ENCODE results near the gene CFDP1. TPM values are rescaled to one million over a fixed set of nuclear protein-coding genes. Genes with fewer than 3 reads are reported as not detected.
"Not testable (repeated sequence)": the region's sequence is repeated elsewhere in the genome, so short reads cannot be mapped to it uniquely, and the experiment has no call there.

Gene CFDP1
- polyA plus RNA-seq, 12 donors, result 69.9 to 127 (median 91.3) TPM; not detected in 1

DNA sequence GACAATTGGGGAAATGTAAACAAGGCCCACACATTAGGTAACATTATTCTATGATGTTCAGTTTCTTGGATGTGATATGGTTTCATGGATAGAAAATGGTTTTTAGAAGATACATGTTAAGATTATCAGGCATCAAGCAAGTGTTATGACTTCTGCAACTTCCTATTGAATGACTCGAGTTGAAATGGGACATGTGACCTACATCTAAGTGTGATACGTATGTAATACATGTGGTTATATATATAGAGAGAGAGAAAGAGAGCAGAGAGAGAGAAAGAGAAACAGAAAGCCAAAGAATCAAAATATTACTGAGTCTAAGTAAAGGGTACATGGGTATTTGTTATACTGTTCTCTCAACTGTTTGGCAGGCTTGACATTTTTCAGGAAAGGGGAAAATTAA lies 29.5 kb upstream of the CFDP1 start:
- DNase-seq, result no peak

- DNase-seq, result no peak
Measured at GRCh38 chr16:75461575-75461974, 28.3 kb upstream of the CFDP1 start.

DNA sequence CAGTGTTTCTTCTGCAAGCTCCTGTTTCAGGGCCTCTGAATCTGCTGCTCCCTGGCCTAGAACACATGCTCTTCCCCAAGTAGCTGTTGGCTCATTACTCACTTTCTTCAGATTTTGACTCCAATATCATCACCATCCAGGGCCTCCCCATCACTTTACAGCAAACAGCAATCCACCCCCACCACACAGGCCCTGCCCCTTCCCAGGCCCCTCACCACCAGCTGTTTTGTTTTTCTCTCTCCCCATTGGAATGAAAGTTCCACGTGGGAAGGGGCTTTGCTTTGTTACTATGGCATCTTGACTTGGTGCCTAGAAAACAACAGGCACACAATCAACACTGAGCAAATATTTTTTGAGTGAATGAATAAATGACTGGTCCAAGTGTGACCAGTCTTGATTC lies 27.1 kb upstream of the CFDP1 start:
- peak; percentile 69 for DNase-seq

GRCh38 chr16:75459691-75460090 lies 26.4 kb upstream of the CFDP1 start:
- no peak for DNase-seq

DNA sequence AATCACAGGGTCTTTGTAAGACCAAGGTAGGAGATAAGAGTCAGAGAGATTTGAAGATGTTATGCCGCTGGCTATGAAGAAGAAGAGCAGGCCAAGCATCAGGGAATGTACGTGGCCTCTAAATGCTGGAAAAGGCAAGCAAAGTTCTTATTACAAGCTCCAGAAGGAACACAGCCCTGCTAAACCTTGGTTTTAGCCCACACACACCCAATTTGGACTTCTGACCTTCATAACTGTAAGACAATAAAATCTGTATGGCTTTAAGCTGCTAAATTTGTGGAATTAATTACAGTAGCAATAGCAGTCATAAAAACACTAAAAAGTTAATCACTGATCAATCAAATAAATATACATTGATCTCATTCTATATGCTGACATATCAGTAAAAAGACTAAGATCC lies 25.1 kb upstream of the CFDP1 start:
- DNase-seq, result no peak

DNA sequence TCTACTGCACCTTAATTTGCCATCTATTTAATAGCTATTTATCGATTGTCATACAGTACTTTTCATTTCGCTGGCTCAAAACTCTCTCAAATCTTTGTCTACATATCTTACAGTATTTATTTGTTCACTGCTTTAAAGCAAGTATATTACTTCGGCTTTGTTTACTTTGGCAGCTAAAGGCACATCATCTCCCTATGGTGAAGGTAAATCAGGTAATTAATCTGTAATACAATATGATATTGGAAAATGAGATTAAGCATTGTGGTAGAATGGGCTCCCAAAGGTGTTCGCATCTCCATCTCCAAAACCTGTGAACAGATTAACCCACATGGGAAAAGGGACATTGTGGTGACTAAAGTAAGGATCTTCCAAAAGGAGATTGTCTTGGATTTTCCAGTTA lies 24.7 kb upstream of the CFDP1 start:
- no peak for DNase-seq

GRCh38 chr16:75457485-75458021 lies 24.2 kb upstream of the CFDP1 start:
- no peak for DNase-seq

DNA sequence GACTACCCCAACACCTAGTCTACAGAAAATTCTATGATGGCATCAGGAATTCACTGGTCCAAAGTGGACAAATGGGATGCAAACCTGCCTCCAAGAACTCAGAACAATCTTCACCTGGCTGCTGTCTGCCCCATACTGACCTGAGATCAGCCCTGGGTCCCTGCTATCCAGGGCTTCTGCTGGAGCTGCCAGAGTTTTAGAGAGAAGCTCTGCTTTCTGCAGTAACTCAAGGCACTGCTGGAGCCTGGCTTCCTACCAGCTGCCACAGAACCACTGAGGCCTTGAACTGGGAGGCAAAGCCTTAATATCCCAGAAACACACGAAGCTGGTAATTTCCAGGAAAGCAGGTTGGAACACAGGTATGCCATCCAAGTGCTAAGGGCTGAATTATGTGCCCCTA lies 23.7 kb upstream of the CFDP1 start:
- no peak for DNase-seq

DNA sequence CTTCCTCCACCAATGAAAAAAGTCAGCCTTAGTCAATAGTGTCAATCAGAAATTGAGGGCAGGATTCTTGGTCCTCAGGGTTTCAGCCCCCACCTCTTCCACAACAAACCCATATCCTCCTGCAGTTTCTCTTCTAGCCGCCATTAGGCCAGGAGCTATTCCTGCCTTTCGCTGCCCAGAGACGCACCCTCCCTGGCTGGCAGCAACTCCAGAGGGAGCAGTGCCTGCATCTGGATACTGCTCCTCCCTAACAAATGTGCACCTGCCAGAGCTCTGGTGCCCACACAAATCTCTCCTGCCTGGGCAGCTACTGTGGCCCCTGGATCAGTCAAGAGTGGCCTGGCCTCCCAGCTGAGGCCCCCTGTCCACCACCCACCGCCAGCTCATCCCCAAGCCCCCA lies 23.2 kb upstream of the CFDP1 start:
- DNase-seq, result not testable (repeated sequence)

DNA sequence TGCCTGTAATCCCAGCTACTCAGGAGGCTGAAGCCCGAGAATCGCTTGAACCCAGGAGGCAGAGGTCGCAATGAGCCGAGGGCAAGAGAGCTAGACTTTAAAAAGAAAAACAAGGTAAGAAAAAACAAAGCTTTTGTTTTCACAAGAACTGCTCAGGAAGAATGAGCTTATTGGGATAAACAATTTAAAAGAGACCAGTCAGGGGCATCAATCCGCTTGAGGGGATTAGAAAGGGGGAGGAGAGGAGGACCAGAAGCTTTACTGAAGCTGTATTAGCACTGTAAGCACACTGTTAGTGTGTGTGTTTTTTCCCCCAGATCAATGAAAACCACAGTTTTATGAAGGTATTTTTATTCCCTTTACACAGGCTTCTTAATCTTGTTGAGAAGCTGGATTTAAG lies 22.4 kb upstream of the CFDP1 start:
- DNase-seq, result no peak

GRCh38 chr16:75452464-75453190 lies 19.3 kb upstream of the CFDP1 start:
- no peak for DNase-seq

GRCh38 chr16:75446416-75446815 lies 13.1 kb upstream of the CFDP1 start:
- DNase-seq, result no peak

DNA sequence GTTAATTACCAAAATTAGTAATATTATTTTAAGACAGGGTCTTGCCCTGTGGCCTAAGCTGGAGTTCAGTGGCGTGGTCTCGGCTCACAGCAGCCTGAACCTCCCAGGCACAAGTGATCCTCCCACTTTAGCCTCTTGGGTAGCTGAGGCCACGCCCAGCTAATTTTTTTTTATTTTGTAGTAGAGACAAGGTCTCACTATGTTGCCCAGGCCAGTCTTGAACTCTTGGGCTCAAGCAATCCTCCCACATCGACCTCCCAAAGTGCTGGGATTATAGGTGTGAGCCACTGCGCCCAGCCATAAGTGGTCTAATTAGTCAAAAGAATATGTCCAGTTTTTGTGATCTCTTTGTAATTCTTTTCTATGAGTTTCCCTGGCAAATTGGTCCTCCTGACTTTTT lies 12.0 kb upstream of the CFDP1 start:
- DNase-seq, result no peak

DNA sequence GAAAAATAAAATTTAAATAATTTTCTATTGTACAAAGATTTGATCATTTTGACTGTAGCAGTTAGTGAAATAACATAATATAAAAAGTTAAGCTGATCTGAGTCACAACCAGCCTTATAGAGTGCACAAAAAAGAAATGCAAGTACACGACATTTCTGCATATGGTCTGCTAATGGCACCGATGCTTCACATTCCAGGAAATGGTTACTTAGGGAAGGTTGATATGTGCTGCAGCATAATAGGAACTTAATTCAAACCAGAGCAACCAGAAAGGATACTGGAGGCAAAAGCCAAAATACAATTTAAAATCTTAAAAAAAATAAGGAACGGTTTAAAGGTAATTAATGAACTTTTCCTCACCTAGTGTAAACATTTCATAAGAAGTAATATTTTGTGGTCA lies 10.0 kb upstream of the CFDP1 start:
- no peak for DNase-seq

DNA sequence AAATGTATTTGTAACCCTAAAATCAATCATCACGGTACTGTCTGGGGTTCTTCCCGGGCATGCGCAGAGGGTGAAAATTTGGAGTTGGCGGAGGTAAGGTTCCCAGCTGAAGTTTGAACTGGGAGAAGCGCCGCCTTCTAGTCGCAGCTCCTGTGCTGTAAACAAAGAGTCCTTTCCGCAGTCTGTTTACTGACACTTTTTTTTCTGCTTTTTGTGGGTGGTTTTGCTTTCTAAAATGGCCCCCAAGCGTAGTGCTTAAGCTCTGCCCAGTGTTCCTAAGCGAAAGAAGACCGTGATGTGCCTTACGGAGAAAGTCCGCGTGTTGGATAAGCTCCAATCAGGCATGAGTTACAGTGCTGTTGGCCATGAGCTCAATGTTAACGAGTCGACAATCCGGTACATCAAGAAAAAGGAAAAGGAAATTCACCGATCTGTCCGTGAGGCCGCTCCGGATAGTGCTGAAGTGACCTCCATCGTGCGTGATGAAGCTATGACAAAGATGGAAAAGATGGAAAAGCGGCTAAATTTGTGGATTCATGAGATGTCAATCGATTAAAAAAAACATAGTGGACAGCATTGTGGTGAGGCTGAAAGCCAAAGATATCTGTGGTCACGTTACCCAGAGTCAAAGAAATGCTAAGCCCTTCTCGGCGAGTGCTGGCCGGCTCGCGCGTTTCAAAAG lies 570 bp upstream of the CFDP1 start:
- peak; percentile 89 for DNase-seq

DNA sequence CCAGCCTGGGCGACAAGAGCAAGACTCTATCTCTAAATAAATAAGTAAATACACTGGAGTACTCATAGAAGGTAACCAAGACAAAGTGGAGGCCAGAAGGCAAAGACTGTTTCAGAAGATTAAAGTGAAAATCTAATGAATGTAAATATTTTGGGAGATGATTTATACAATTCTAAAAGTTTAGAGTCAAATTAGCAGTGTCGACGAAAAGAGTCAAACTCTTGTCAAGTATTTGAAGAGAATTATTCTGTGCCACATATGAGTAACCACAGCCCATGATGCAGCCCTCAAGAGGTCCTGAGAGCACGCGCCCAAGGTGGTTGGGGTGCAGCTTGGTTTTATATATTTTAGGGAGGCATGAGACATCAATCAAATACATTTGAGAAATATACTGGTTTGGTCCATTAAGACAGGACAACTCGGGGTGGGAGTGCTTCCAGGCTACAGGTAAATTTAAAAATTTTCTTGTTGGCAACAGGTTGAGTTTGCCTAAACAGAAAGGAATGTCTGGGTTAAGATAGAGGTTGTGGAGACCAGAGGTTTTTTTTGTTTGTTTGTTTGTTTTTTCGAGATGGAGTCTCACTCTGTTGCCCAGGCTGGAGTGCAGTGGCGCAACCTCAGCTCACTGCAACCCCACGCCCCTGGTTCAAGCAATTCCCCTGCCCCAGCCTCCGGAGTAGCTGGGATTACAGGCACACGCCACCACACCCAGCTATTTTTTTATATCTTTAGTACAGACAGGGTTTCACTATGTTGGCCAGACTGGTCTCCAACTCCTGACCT lies 3.5 kb downstream of the CFDP1 start:
- no peak for DNase-seq

- DNase-seq, result not testable (repeated sequence)
Measured at GRCh38 chr16:75426524-75426923, 6.8 kb downstream of the CFDP1 start.

GRCh38 chr16:75424105-75424762 lies 9.1 kb downstream of the CFDP1 start:
- not testable (repeated sequence) for DNase-seq

DNA sequence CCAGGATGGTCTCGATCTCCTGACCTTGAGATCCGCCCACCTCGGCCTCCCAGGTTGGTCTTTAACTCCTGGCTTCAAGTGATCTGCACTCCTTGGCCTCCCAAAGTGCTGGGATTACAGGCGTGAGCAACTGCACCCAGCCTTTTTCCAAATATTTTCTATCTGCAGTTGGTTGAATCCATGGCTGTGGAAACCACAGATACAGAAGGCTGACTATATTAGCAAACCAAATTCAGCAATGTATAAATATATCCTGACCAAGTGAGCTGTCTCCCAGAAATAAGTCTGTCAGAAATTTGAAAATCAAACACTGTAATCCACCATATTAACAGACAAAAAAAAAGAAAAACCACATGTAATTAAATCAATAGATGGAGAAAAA lies 9.6 kb downstream of the CFDP1 start:
- no peak for DNase-seq

DNA sequence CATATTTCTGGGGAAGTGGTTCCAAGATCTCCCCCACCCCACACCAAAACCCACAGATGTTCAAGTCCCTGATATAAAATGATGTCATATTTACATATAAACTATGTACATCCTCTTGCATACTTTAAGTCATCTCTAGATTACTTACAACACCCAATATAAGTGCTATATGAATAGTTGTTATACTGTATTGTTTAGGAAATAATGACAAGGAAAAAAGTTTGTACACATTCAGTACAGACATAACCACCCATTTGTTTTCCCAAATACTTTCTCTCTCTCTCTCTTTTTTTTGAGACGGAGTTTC lies 11.5 kb downstream of the CFDP1 start:
- DNase-seq, result no peak

DNA sequence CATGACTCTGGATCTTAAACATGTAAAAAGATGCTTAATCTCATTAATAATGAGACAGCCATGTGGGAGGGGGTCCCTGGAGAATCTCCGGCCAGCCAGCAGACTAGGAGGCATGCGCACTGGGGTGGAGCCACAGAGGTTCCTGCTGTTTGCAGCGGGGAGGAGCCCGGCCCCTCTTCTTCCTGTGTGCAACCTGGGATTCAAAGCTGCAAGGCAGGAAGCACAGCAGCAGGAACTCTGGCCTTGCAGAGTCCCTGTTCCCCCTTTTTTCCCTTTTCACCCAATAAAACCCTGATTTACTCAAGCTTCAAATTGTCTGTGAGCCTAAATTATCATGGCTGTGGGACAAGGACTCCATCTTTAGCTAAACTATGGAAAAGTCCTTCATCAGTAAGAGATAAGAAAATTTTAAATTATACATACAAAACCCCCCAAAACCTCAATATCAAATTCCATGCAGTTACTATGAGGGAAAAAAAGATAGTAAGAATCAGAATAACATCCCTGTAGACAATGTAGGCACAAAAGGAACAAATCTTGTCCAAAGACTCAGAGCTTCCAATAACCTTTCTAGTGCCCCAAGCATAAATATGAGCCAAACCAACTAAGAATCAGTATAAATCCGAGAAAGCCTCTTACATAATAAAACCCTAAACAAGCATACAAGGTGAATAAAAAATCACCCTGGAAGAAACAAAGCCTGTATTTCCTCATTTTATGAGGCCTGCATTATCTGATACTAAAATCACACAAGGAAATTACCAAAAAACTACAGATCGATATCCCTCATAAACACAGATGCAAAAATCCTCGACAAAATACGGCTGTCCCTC lies 12.1 kb downstream of the CFDP1 start:
- DNase-seq, result peak; percentile 61

Data from muscle of arm (tissue), 12 donors.